ENCODE data around the gene PLD1. TPM values are rescaled to one million over a fixed set of nuclear protein-coding genes. Genes with fewer than 3 reads are reported as not detected.

Gene PLD1
- total and polyA plus RNA-seq, 2 of the 8 experiments (the other 6 are each of a cell fraction or from before 2014, with no cell fraction given) = 1.2 to 2.6 TPM

DNA sequence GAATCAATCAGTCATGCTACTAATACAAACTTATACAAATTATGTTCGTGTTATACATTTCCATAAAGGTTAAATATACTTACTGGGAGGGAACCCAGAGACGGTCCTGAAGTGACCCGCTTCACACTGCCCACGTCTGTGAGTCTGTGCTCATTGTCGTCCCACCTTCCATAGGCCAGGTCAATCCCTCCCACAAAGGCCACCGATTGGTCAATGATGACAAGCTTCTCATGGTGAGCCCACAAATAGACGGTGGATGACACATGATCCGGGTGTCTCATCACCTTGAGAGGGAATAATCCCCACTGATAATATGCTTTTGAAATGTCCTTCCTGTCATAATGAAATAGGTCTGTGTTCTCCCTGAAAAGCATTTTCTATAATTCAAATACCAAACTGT lies 121.7 kb downstream of the PLD1 start (continued):
- TF ChIP-seq YY1 (IDR thresholded peaks at IDR 0.05; ENCODE audit: low read depth, low read length) = no peak
- no peak for TF ChIP-seq BACH1 (IDR thresholded peaks at IDR 0.05; ENCODE audit: low read length)
- no peak for TF ChIP-seq TCF12 (IDR thresholded peaks at IDR 0.05; ENCODE audit: low read depth, low read length)

Measured in H1 (cell line).